HG03025 (cell line): ENCODE results near the gene TTC7B.

Source experiments
- ATAC-seq: cut with Tn5 transposase; IDR thresholded peaks from one replicate; pipeline ENCODE4 v1.9.1; 2021; ENCODE audit warnings: mild to moderate bottlenecking, moderate library complexity; ENCODE audit not compliant: unreplicated experiment, low FRiP score

Gene TTC7B

DNA sequence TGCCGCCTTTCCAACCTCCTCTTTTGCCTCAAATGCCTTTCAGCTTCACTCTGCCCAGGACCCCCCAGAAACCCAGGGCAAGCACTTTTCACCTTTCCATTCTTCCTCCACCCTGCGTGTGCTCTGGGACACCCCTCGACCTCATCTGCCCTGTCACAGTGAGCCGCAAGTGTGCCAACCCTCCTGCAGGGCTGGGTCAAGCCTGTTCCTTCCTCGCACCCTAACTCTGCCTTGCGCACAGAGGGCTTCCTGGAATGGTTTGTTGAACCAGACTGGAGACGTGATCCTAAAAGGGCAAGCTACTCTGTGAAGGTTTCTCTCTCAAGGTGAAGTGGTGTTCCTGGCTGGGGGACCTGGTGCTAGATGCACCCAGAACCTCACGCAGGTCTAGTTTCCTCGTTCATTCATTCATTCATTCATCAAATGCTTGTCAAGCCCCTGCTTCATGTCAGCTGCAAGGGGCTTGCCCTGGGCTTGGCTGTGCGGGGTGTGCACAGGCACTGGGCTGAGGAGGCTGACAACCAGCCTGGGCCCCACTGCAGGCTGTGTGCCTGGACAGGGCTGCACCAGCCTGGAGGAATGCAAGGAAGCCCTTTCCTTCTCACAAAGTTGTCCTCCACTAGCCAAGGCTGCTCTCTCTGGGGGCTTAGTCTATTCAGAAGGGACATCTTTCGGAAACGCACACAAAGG lies 232.2 kb downstream of the TTC7B start:
- no peak for ATAC-seq

DNA sequence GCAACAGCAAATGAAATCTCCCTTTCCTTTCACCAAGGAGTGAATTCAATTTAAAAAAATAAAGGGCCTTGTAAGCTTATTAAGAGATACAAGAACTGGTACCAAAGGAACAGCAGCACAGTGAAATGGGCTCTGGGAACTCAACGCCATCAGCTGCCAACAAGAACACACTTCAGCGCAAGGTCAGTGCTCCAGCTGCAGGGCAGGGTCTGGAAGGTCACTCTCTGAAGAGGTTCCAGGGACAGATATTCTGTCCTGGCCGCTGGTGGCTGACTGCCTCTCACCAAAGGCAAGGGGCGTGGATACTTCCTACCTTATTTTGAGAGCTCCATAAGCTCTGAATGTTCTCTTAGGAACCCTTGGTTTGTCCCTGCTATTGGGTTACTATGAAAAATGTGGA lies 232.8 kb downstream of the TTC7B start:
- no peak for ATAC-seq

DNA sequence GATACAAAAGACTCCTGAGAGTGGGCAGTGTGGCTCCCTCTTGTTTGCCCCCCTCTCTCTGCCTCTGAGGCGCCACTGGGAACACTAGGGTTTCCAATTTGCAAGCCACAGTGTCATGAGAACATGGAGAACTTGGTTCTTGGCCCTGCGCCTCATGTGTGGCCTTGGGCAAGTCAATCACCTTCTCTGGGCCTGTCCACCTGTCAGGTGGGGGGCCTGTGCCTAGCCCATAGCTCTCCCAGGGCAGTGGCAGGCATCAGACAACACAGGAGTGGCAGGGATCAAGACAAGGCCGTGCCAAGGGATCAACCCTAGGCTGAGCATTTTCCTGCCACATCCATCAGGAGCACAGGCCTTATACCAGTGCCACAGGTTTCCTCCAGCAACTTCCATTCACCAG lies 234.1 kb downstream of the TTC7B start:
- no peak for ATAC-seq

DNA sequence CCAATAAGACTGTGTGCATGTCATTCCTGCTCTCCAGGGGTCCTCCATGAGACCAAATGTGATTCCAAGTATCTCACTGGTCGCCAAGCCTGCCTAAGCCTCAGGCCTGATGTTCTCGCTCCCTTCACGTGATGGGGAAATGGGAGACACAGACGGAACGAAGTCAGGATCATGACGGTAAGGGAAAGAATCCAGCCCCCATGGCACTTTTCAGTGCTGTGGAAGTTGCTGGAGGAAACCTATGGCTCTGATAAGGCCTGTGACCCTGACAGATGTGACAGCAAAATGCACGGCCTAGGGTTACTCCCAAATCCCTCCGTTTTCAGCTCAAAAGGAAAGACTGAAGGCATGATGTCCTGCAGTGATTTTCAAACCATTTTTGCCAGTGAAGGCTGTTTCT lies 234.5 kb downstream of the TTC7B start:
- ATAC-seq, result no peak

DNA sequence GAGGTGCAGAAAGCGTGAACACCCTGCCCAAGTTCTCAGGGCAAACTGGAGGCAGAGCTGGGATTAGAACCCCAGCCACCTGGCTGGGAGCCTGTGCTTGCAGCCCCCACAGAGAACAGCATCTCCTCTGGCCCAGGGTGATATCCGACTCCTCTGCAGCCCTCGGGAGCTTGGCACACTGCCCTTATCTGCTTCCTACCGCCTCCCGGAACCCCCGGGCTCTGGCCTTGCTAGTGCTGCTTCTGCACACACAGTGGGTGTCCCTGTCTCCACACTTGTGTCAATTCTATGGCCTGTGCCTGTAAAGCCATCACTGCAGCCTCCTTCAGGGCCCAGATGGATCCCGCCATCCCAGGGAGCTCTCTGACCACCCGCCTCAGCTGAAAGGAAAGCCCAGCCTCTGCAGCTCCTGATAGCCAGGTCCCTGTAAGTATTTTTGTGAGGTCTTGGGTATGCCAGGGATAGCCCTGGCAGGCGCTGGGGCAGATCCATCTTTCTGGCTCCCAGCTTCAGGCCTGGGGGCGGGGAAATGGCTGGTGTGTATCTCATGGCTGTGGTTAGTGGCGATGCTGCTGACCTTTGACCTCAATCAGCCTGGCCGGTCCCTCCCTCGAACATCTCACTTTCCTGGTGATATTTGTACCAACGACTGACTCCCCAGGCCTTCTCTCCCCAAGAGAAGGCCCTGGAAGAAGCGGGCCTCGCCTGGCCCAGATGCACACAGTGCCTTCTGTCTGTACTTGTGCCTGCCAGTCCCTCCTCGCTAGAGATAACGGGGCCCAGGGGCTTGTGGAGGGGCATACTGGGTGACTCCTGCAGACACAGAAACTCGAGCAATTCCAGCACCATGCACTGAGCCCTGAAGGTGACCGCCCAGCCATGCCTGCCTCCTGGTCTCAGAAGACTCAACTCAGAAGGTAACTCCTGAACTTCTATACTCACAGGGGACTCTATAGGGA lies 235.6 kb downstream of the TTC7B start:
- ATAC-seq, result no peak

DNA sequence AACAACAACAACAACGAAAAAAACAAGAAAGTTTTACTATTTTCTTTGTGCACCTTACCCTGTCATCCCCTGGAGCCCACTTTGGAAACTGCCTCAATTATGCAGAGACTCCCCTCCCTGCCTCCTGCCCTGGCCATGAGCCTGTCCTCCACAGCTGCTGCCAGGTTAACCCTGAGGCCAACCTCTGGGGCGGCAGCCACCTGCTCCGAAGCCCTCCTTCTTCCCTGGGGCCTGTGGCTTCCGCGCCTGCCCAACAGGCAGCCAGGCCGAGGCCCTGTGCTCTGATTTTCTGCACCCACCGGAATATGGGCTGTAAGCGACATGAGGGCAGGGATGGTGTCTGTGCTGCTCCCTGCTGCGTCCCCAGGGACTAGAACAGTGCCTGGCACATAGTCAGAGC lies 236.4 kb downstream of the TTC7B start:
- no peak for ATAC-seq

DNA sequence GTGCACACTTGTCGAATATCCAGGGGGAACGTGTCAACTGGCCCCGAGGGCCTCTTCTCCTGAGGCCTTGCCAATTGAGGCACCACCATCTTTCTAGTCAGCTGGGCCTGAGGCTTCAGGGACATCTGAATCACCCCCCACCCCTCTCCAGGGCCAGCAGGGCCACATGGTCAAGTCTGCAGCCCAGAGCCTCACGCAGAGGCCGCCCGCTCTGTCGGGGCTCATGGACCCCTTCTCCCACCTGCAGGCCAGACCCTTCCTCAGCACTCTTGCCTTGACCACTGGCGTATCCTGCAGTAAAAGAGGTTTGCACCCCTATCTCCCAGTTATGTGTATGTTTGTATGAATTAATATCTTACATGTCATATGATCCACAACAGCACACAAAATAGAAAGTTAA lies 237.1 kb downstream of the TTC7B start:
- ATAC-seq, result no peak

DNA sequence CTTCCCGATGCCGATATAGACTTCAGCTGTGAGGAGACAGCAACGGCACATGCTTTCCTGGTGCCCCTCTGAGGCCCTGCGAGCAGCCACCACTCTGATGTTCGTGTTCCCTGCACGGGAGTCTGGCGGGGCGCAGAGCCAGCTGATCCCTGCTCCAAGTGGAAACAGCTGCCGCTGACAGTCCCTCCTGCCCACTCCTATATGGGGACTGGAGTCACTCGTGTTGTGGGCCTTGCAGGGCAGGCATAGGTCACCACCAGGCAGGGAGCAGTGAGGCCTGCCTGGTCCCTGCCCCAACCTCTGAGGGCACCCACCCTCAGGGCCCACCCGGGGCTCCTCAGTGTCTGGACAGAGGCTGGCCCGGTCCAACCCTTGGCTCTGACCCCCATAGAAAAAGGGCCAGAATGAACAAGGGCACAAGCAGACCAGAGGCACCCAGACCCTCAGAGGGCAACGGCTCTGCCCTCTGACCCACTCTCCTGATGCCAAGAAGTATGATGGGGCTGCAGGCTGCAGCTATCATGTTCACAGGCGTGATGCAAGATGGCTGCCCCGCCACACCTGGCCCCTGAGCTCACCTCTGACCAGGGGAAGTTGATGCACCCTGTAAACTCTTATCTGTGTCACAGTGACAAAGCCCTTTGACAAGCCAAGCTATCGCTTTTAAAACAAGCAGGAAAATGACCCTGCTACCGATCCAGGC lies 237.8 kb downstream of the TTC7B start:
- no peak for ATAC-seq

DNA sequence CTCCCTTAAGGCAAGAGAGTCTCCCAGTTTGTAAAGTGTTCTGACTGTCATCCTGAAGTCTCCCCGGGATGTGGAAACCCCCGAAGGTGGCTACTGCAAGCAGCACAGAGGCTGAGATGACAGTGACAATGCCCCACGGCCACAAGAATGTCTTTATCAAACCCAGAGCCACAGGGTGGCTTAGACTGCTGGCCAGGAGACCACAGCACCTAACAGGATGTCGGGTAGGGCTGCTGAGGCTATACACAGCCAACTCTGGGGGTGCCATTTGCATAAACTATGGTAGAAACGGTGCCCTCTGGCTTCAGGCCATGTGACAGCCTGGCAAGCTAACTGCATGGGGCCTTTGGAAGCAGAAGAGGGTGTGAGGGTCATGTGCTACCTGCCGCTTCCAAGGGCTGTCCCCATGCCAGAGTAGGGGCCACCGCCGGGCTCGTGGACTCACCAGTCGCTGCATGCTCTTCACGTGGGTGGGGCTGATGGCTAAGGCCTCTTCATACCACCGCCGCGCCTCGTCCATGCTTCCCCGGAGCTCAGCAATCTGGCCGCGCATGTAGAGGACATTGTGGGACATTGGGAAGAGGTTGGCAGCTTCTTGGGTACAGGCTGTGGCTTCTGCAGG lies 238.5 kb downstream of the TTC7B start:
- no peak for ATAC-seq

DNA sequence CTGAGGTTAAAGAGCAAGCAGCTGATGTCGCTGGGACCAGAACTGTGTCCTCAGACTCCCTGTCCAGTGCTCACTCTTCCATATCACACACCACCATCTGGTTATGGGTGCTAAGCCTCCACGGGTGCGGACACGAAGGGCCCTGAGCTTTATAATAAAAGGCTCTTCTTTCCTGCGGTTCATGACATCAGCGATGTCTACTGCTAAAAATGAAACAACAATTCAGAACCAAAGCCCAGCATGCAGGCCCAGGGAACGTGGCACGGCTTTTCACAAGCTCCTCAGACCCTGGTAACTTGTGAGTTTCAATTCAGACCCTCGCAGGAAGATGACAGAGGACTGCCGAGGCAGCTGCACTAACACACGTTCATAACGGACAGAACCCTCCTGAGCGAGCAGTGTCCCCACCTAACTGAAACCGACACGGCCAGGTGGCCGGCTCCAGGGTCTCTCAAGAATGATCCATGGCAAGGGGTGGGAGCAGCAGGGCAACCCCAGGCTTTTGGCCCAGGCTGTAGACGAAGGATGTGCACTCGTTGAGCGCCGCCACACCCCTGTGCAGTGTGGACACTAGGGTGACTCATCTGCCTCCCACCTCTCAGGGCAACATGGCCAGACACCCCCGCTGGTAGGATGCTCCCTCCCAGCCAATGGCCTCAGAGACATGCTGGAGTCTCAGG lies 239.1 kb downstream of the TTC7B start:
- ATAC-seq, result no peak

DNA sequence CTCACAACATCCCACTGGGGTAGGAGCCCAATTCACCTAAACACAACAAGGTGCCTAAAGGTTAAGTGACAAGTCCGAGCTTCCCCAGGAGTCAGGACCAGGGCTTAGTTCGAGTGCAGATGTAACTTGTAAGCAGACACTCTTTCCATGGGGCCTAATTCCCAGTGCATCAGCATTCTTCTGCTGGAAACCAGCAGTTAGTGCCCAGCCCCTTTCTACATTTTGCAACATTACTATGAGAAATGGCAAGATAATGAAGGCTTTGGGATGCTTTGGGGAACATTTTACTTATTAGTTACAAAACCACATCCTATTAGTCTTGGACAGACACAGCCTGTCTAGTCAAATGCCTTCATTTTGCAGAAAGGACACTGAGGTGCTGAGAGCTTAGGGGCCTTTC lies 239.6 kb downstream of the TTC7B start:
- no peak for ATAC-seq

DNA sequence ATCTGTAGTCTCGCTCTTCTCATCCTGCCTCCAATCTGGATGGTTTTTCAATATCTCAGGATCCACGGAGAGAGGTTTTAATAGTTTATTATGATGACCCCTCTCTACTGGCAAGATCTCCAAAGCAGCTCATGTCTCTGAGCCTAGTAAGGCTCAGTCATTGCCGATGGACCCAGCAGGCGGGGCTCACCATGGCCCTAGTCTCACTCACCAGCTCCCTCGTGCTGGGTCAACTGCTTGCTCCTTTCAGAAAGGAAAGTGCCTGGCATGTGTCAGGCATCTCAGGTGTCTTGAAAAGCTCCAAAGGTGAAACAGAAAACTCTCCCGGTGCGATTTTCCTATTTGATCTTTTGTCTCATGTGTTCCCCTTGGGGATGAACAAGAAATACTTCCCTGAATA lies 240.4 kb downstream of the TTC7B start:
- ATAC-seq, result no peak

DNA sequence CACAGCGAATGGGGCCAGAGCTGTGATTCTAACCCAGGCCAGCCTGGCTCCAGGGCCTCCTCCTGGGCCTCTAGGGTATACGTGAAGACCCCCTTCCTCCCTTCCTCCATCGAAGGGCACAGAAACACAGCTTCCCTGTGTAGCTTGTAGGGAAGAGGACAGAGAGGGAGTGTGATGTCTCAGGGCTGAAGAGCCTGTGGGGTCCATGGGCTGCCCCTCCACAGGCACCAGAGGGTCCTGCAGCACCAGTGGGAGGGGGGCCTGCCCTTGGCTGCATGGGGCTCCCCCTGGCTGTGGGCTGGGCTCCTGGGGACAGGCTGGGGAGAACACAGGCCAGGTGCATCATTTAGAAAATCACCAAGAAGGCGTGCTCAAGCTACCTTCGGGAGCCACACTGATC lies 240.9 kb downstream of the TTC7B start:
- no peak for ATAC-seq

DNA sequence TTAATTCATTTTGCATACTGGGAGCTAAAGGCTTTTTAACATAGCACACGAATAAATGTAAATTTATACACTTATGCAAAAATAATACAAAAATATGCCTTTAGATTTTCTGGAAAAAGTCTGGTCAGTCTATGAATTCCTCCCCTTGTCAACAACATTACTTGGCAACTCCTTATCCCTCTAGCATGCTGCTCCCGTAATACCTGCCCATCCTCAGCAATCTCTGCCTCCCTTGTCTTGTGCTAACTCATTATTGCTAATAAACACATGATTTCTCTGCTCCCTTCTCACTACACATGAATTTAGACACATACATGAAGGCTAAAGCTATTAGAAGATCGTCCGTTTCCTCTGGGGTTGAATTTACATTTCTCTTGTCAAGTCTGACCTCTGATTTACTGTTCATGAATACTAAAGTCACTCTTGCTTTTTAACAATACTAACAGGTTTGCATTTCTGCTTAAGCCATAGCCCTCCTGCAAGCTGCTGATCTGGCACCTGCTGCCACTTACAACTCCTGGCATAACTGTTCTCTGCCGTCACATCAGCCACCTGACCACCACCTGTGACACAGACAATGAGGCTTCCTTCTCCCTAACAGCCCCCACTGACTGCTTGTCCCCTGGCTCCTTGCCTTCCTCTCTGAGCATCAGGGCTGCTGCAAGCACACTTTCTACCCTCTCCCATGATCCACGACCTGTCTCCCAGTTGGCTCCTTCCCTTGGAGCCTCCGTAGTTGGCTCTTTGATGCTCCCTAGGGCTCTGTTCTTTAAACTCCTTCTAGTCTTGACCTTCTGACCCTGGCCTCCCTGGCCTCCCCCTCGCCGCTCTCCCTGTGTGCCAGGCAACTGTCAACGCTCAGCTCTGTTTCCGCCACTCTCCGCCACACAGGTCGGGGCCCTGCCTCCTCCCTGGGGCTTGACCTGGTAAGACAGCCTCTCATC lies 241.8 kb downstream of the TTC7B start:
- ATAC-seq, result no peak

DNA sequence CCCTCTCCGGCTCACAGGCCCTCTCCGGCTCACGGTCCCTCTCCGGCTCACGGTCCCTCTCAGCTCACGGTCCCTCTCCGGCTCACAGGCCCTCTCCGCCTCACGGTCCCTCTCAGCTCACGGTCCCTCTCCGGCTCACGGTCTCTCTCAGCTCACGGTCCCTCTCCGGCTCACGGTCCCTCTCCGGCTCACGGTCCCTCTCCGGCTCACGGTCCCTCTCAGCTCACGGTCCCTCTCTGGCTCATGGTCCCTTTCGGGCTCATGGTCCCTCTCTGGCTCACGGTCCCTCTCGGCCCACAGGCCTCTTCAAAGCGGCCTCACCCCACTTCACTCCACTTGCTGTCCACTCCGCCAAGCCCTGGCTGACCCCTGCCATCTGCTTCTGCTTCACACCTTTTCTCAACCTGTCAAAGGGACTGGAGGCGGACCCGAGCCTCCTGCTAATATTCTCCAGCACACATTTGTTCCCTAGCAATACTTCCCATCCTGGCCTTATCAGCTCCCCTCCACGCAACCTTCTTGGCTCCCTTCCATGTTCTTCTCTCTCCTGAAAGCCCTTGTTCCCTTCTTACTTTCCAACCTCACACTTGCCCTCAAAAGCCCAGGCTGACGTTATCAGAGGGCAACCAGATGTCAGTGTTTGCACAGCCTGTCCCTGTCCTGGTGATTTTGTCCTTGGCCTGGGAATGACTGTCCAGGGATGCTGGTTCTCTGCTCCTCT lies 242.7 kb downstream of the TTC7B start:
- ATAC-seq, result no peak

DNA sequence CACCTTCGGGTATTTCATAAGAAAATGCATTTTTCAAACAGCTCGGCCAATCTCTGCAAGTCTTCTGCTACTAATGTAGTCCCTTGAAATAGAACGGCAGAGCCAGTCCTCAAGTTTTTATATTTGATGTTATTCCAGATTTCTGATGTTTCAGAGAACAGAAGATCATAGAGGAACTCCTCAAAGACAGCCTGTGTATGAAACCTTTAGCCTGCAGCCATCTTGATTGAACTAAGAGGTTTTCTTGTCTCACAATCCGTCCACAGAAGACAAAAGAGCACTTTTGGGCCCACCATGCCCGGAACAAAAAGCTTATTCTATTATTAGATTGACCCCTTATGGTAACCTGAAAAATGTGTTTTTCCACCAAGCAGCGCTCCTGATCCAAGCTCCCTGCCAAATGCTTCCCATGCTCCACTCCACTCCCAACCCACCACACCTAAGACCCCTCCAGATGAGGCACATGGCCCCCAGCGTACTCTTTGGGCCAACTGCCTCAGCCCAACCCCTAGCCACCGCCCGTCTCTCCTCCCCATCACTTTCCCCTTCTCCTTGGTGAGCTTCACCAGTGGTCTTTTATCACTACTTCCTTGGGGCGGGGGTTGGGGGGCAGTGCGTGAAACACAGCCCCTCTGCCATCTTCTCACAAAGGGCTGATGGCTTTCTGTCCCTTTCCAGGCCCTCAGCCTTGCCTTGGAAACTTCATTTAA lies 243.6 kb downstream of the TTC7B start:
- ATAC-seq, result no peak

DNA sequence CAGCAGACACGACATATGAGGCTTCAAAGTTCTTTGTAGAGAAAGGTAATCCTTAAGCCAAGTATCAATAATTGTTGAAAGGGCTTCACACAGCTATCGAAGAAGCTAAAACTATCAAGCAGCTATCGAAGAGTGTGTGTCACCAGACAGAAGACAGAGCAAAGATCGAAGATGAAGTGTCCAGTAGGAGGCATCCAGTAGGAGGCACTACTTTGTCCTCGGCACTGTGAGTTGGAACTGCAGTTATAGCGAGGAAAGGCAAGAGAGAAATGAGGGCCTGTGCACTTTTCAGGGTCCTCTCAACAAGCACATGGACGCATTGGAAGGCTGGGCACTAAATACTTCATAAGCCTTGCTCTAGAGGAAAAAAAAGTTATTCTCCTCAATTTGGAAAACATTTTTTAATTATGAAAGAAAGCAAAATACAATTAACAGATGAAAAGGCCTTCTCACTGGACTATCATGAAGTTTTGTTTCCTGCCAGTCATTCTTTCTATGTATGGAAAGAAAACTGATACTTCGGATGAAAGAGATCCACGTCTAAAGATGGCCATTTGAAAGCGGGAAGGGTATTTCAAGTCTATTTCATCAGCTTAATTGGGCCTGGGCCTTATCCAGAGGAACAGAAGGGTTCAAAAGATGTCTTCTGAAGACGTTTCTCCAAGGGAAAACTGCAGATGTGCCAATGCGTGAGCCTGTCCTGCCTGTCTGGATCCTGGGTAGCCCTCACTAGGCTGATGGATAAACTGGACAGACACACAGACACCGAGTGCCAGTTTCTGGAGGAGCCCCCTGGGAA lies 244.9 kb downstream of the TTC7B start:
- no peak for ATAC-seq
